Measurements from ENCODE around the gene ANO4.

Gene ANO4

GRCh38 chr12:100899301-100899700 is 104.7 kb downstream of the ANO4 start:
- Histone ChIP-seq H3K9me3 (ENCODE audit: control insufficient read depth, low read length) (no peaks in the 10 kb centered on the region), H3K4me3 (ENCODE audit: insufficient read depth, low read depth, low read length, poor library complexity, severe bottlenecking) (no peak overlapping the region), H3K36me3 (ENCODE audit: control insufficient read depth, insufficient read depth, low read length) (no peaks in the 10 kb centered on the region), H3K27ac (ENCODE audit: insufficient read depth, low read length, poor library complexity, severe bottlenecking) (no peak overlapping the region), H3K4me1 (ENCODE audit: control insufficient read depth, insufficient read depth, low read length, poor library complexity, severe bottlenecking) (no peaks in the 10 kb centered on the region), H3K27me3 (replicated peaks; ENCODE audit: control insufficient read depth, insufficient read depth, low read length, poor library complexity, severe bottlenecking) (no peaks in the 10 kb centered on the region)
- DNase-seq = no peak

DNA sequence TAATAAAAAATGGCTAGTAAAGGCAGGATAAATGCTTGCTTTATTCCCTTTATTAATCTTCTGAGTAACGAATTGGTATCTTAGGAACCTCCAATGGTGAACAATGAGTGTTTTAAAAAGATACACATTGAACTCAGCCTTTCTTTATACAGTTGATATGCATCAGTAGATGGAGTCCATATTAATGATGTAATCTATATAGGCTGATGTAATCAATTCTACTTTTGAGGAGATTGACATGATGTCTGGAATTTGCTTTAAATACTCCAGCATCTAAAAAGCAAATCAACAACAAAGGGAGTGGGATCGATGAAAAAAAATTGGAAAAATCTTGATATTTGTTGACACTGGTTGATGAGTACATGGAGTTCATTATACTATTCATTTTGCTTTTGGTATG is 106.2 kb downstream of the ANO4 start:
- H3K4me3 ChIP-seq (ENCODE audit: insufficient read depth, low read depth, low read length, poor library complexity, severe bottlenecking) = no peak overlapping the region

GRCh38 chr12:100901266-100901665 is 106.7 kb downstream of the ANO4 start:
- no peaks in the 10 kb centered on the region for H3K4me1 ChIP-seq (ENCODE audit: control insufficient read depth, insufficient read depth, low read length, poor library complexity, severe bottlenecking)
- no peaks in the 10 kb centered on the region for H3K36me3 ChIP-seq (ENCODE audit: control insufficient read depth, insufficient read depth, low read length)

More for the DNA sequence above, 106.2 kb downstream of the ANO4 start:
- Histone ChIP-seq H3K27ac (ENCODE audit: insufficient read depth, low read length, poor library complexity, severe bottlenecking) (no peak overlapping the region), H3K27me3 (replicated peaks; ENCODE audit: control insufficient read depth, insufficient read depth, low read length, poor library complexity, severe bottlenecking) (no peaks in the 10 kb centered on the region), H3K9me3 (ENCODE audit: control insufficient read depth, low read length) (no peaks in the 10 kb centered on the region), H3K36me3 (ENCODE audit: control insufficient read depth, insufficient read depth, low read length) (no peaks in the 10 kb centered on the region), H3K4me1 (ENCODE audit: control insufficient read depth, insufficient read depth, low read length, poor library complexity, severe bottlenecking) (no peaks in the 10 kb centered on the region)
- DNase-seq = no peak

DNA sequence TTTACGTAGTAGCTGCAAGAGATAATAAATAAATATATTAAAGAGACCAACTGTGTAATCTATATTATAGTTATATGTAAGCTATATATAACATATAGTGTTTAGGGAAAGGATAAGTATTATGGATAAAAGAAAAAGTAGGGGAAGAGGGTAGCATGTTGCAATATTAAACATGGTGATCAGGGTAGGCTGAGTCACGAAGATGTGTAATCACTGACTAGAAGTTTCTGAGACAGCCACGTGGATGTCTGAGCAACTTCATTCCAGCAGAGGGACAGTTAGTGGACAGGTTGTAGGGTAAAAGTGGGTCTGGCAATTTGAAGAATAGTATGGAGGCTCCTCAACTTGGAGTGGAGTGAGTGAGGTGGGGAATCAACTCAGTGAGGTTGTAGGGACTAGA is 109.7 kb downstream of the ANO4 start:
- Histone ChIP-seq H3K9me3 (ENCODE audit: control insufficient read depth, low read length) (no peaks in the 10 kb centered on the region), H3K36me3 (ENCODE audit: control insufficient read depth, insufficient read depth, low read length) (no peaks in the 10 kb centered on the region), H3K4me1 (ENCODE audit: control insufficient read depth, insufficient read depth, low read length, poor library complexity, severe bottlenecking) (no peaks in the 10 kb centered on the region), H3K4me3 (ENCODE audit: insufficient read depth, low read depth, low read length, poor library complexity, severe bottlenecking) (no peak overlapping the region), H3K27ac (ENCODE audit: insufficient read depth, low read length, poor library complexity, severe bottlenecking) (no peak overlapping the region), H3K27me3 (replicated peaks; ENCODE audit: control insufficient read depth, insufficient read depth, low read length, poor library complexity, severe bottlenecking) (no peaks in the 10 kb centered on the region)
- no peak for DNase-seq

More at GRCh38 chr12:100901266-100901665, 106.7 kb downstream of the ANO4 start:
- Histone ChIP-seq H3K27me3 (replicated peaks; ENCODE audit: control insufficient read depth, insufficient read depth, low read length, poor library complexity, severe bottlenecking) (no peaks in the 10 kb centered on the region), H3K4me3 (ENCODE audit: insufficient read depth, low read depth, low read length, poor library complexity, severe bottlenecking) (no peak overlapping the region), H3K27ac (ENCODE audit: insufficient read depth, low read length, poor library complexity, severe bottlenecking) (no peak overlapping the region), H3K9me3 (ENCODE audit: control insufficient read depth, low read length) (no peaks in the 10 kb centered on the region)
- no peak for DNase-seq

DNA sequence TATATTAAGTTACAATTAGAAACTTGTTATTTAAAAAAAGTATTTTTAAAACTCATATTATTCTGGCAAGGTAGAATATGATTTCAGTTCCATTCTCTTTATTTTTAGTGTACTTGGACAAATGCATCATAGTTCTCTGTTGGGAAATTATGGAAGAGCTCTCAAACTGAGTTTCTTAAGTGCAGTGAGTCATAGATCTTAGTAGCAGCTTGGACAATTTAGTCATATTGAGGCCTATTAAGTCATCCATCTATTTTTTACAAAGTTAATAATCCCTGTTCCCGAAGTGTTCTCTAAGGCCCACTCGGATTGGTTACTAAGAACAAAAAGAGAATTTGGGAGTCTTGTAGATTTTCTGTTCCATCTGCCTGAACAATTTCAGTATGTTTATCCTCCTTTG is 113.9 kb downstream of the ANO4 start:
- Histone ChIP-seq H3K4me1 (ENCODE audit: control insufficient read depth, insufficient read depth, low read length, poor library complexity, severe bottlenecking) (no peaks in the 10 kb centered on the region), H3K27me3 (replicated peaks; ENCODE audit: control insufficient read depth, insufficient read depth, low read length, poor library complexity, severe bottlenecking) (no peaks in the 10 kb centered on the region), H3K27ac (ENCODE audit: insufficient read depth, low read length, poor library complexity, severe bottlenecking) (no peak overlapping the region), H3K36me3 (ENCODE audit: control insufficient read depth, insufficient read depth, low read length) (no peaks in the 10 kb centered on the region), H3K9me3 (ENCODE audit: control insufficient read depth, low read length) (no peaks in the 10 kb centered on the region), H3K4me3 (ENCODE audit: insufficient read depth, low read depth, low read length, poor library complexity, severe bottlenecking) (no peak overlapping the region)
- no peak for DNase-seq

- DNase-seq = no peak
- no peaks in the 10 kb centered on the region for H3K9me3 ChIP-seq (ENCODE audit: control insufficient read depth, low read length)
- no peak overlapping the region for H3K4me3 ChIP-seq (ENCODE audit: insufficient read depth, low read depth, low read length, poor library complexity, severe bottlenecking)
- H3K27ac ChIP-seq (ENCODE audit: insufficient read depth, low read length, poor library complexity, severe bottlenecking) = no peak overlapping the region
- H3K4me1 ChIP-seq (ENCODE audit: control insufficient read depth, insufficient read depth, low read length, poor library complexity, severe bottlenecking) = no peaks in the 10 kb centered on the region
- no peaks in the 10 kb centered on the region for H3K27me3 ChIP-seq (replicated peaks; ENCODE audit: control insufficient read depth, insufficient read depth, low read length, poor library complexity, severe bottlenecking)
- H3K36me3 ChIP-seq (ENCODE audit: control insufficient read depth, insufficient read depth, low read length) = no peaks in the 10 kb centered on the region
Measured at GRCh38 chr12:100913872-100914592, 119.5 kb downstream of the ANO4 start.

- H3K27me3 ChIP-seq (replicated peaks; ENCODE audit: control insufficient read depth, insufficient read depth, low read length, poor library complexity, severe bottlenecking) = no peaks in the 10 kb centered on the region
- DNase-seq = no peak
- H3K4me3 ChIP-seq (ENCODE audit: insufficient read depth, low read depth, low read length, poor library complexity, severe bottlenecking) = no peak overlapping the region
- no peaks in the 10 kb centered on the region for H3K4me1 ChIP-seq (ENCODE audit: control insufficient read depth, insufficient read depth, low read length, poor library complexity, severe bottlenecking)
- no peak overlapping the region for H3K27ac ChIP-seq (ENCODE audit: insufficient read depth, low read length, poor library complexity, severe bottlenecking)
- no peaks in the 10 kb centered on the region for H3K36me3 ChIP-seq (ENCODE audit: control insufficient read depth, insufficient read depth, low read length)
- H3K9me3 ChIP-seq (ENCODE audit: control insufficient read depth, low read length) = no peaks in the 10 kb centered on the region
Measured at GRCh38 chr12:100919116-100919515, 124.5 kb downstream of the ANO4 start.

DNA sequence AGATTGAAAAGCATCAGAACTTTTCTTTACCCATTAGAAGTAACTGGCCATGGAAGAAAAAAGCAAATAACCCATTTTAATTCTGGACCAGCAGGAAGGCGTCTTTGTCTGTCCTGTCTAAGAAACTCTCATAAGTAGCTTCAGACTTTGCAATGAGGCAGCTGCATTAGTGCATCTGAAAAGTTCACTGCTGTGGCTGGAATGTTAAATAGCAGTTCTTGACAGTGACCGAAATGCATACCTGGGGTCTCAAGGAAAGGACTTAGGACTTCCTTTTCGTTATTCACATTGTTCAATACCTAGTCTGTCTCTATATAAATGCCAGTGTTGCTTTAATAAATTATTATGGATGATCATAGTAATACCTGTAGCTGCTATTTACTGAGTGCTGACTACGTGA is 125.9 kb downstream of the ANO4 start:
- Histone ChIP-seq H3K27ac (ENCODE audit: insufficient read depth, low read length, poor library complexity, severe bottlenecking) (no peak overlapping the region), H3K27me3 (replicated peaks; ENCODE audit: control insufficient read depth, insufficient read depth, low read length, poor library complexity, severe bottlenecking) (no peaks in the 10 kb centered on the region), H3K9me3 (ENCODE audit: control insufficient read depth, low read length) (no peaks in the 10 kb centered on the region), H3K4me3 (ENCODE audit: insufficient read depth, low read depth, low read length, poor library complexity, severe bottlenecking) (no peak overlapping the region), H3K4me1 (ENCODE audit: control insufficient read depth, insufficient read depth, low read length, poor library complexity, severe bottlenecking) (no peaks in the 10 kb centered on the region), H3K36me3 (ENCODE audit: control insufficient read depth, insufficient read depth, low read length) (no peaks in the 10 kb centered on the region)
- DNase-seq = no peak

DNA sequence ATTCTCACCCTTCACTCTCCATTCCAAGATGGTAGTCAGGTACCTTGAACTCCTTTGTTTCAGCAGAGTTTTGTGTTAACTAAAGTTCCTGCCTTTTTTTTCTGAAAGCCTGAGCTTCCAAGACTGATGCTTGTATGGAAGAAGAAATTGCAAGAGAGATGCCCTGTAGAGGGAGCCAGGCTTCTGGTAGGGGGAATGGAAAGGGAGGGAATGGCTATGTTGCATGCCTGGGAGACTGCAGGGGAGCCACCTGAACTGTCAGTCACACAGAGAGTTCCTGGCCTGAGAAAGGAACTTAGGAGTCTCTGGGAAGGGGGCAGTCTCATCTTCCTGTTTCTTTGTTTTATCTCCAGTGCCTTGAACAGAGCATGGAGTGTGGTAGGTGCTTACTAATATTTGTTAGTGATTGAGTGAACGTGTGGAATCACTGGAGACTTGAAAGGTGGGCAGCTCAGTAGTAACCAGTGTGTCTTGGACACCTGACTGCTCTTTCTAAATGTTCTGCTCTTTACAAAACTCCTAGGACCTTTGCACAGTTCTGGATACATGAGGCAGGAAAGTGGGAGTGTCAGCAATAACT is 132.2 kb downstream of the ANO4 start:
- Histone ChIP-seq H3K4me1 (ENCODE audit: control insufficient read depth, insufficient read depth, low read length, poor library complexity, severe bottlenecking) (no peaks in the 10 kb centered on the region), H3K36me3 (ENCODE audit: control insufficient read depth, insufficient read depth, low read length) (no peaks in the 10 kb centered on the region), H3K9me3 (ENCODE audit: control insufficient read depth, low read length) (no peaks in the 10 kb centered on the region), H3K27me3 (replicated peaks; ENCODE audit: control insufficient read depth, insufficient read depth, low read length, poor library complexity, severe bottlenecking) (no peaks in the 10 kb centered on the region), H3K4me3 (ENCODE audit: insufficient read depth, low read depth, low read length, poor library complexity, severe bottlenecking) (no peak overlapping the region), H3K27ac (ENCODE audit: insufficient read depth, low read length, poor library complexity, severe bottlenecking) (no peak overlapping the region)
- no peak for DNase-seq

DNA sequence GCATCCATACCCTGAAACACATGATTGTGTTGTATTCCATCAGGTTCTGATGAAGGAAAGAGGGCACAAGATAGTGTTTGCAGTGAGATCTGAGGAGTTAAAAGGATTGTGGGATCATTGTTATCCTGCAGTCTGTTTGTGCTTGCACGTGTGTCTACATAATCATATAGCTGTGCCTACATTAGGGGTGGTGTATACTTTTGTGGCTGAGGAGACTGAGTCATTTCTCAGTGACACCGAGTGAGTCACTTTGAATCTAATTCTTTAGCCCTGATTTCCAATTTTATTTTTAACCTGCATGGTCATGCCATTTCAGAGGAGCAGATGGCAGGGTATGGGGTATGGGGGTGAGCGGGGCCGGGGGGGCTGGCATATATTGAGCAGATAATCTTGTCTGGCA is 133.2 kb downstream of the ANO4 start:
- H3K36me3 ChIP-seq (ENCODE audit: control insufficient read depth, insufficient read depth, low read length) = no peaks in the 10 kb centered on the region
- no peaks in the 10 kb centered on the region for H3K27me3 ChIP-seq (replicated peaks; ENCODE audit: control insufficient read depth, insufficient read depth, low read length, poor library complexity, severe bottlenecking)
- H3K4me1 ChIP-seq (ENCODE audit: control insufficient read depth, insufficient read depth, low read length, poor library complexity, severe bottlenecking) = no peaks in the 10 kb centered on the region
- H3K4me3 ChIP-seq (ENCODE audit: insufficient read depth, low read depth, low read length, poor library complexity, severe bottlenecking) = no peak overlapping the region
- no peaks in the 10 kb centered on the region for H3K9me3 ChIP-seq (ENCODE audit: control insufficient read depth, low read length)
- DNase-seq = no peak
- H3K27ac ChIP-seq (ENCODE audit: insufficient read depth, low read length, poor library complexity, severe bottlenecking) = no peak overlapping the region

Measured in effector memory CD4-positive, alpha-beta T cell (primary cell).